GM19467 (cell line): Measurements from ENCODE around the gene RAB3A.
"Not testable (repeated sequence)": the region's sequence is repeated elsewhere in the genome, so short reads cannot be mapped to it uniquely, and the experiment has no call there.

Experiments
- ATAC-seq: cut with Tn5 transposase; IDR thresholded peaks from one replicate; pipeline ENCODE4 v1.9.1; 2021; ENCODE audit warnings: mild to moderate bottlenecking, moderate library complexity; ENCODE audit not compliant: unreplicated experiment

Gene RAB3A

GRCh38 chr19:18224525-18225354, 20.9 kb upstream of the RAB3A start:
- ATAC-seq, result peak; percentile 89

GRCh38 chr19:18223860-18224524, 20.1 kb upstream of the RAB3A start:
- ATAC-seq, result peak; percentile 20

DNA sequence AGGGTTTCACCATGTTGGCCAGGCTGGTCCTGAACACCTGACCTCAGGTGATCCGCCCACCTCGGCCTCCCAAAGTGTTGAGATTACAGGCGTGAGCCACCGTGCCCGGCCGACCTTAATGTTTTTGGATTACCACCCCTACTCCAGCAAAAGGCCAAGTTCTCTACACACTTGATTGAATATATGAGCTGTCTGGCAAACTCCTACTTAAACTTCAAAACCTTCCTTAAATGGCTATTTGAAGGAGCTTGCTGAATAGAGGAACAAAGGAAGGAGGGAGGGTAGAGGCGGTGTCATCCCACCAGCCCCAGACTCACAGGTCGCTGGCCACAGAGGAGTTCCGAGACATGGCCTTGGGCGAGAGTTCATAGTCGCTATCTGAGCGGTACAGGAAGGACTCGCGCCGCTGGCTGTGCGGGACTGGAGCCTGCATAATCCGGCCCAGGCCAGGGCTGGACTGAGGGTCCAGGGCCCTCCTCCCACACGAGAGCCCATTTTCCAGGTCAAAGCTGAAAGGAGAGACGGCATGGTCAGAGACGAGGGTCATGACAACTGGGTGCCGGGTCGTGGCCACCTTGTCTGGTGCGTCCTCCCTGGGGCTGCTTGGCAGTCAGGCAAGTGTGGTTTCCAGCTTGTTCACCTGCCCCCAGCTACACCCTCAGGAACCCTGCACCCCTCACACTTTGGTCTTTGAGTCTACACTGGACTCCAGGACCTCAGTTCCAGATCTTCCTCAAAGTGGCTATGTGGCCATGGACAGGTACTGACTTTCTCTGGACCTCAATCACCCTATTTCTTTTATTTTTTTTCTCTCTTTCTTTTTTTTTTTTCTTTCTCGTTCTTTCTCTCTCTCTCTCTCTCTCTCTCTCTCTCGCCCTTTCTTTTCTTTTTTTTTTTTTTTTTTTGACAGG, 18.2 kb upstream of the RAB3A start:
- no peak for ATAC-seq

- ATAC-seq, result no peak
Observed at GRCh38 chr19:18220632-18221275, 16.9 kb upstream of the RAB3A start.

- no peak for ATAC-seq
Observed at GRCh38 chr19:18219911-18220631, 16.2 kb upstream of the RAB3A start.

- no peak for ATAC-seq
Observed at GRCh38 chr19:18218600-18218999, 14.8 kb upstream of the RAB3A start.

DNA sequence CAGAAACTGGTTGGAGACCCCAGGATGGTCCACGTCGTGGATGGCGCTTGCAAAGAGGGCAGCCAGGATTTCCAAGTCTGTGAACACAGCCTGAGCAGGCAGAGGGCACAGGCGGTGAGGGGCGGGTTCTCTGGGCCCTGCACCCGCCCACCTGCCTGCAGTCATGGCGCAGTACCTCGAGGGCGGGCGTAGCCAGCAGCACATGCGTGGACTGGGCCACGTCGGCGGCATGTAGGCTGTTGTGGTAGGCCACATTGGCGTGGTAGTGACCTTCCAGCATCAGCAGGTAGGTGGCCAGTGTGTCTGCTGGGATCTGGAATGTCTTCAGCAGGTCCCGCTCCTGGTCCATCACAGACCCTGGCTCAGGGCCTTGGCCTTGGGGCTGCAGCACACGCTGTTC, 14.3 kb upstream of the RAB3A start:
- no peak for ATAC-seq

DNA sequence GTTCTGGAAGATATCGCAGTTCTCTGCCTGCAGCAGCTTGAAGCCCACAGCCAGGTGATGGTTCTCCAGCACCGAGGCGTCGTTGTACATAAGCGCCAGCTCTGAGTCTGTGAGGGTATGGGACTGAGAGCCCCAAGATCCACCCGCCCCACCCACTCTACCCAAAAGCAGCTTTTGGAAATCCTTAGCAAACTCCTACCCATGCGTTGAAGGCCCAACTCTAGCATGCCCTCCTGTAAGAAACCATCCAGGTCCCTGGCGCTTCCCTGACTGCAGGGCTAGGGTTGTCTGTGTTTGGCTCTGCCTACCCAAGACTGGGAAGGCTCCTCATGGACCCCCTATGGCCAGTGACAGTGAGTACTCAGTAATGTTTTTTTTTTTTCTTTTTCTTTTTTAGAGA, 12.9 kb upstream of the RAB3A start:
- ATAC-seq, result no peak

GRCh38 chr19:18214779-18215433, 11.1 kb upstream of the RAB3A start:
- ATAC-seq, result no peak

DNA sequence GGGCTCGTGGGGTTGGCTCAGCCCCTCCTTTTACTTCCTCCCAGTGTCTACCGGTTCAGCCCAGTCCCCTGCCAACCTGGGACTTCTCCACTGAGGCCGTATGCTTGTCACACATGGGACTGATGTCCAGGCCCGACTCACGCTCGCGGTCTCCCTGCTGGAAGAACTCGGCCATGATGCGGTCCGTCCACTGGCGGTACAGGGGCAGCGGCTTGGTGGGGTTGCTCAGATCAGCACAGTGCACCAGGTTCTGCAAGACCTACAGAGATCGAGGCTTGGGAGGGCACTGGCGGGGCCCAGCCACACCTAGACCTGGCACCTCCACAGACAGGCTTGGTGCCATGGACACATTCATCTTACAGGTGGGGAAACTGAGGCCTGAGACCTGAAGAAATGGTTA, 7.8 kb upstream of the RAB3A start:
- no peak for ATAC-seq

DNA sequence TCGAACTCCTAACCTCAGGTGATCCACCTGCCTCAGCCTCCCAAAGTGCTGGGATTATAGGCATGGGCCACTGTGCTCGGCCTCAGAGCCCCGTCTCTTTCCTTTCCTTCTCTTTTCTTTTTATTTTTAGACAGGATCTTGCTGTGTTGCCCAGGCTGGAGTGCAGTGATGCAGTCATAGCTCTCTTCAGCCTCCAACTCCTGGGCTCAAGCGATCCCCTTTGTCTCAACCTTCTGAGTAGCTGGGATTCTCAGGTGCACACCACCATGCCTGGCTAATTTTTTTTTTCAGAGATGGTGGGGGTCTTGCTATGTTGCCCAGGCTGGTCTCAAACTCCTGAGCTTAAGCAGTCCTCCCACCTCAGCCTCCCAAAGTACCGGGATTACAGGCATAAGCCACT, 6.1 kb upstream of the RAB3A start:
- ATAC-seq, result not testable (repeated sequence)

- no peak for ATAC-seq
Observed at GRCh38 chr19:18208098-18208951, 4.5 kb upstream of the RAB3A start.

DNA sequence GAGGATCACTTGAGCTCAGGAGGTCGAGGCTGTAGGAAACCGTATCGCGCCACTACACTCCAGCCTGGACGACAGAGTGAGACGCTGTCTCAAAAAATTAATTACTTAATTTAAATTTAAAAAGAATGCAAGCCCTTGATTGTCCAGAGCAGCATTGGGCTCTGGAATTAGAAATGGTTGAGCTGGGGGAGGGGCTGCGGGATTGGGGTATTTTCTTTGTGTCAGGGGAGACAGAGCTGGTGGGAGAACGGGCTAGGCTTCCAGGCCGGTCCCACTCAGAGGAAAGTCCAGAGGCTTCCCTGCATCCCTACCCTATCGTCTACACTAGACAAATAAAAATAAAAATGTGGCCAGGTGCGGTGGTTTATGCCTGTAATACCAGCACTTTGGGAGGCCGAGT, 2.2 kb upstream of the RAB3A start:
- ATAC-seq, result no peak

DNA sequence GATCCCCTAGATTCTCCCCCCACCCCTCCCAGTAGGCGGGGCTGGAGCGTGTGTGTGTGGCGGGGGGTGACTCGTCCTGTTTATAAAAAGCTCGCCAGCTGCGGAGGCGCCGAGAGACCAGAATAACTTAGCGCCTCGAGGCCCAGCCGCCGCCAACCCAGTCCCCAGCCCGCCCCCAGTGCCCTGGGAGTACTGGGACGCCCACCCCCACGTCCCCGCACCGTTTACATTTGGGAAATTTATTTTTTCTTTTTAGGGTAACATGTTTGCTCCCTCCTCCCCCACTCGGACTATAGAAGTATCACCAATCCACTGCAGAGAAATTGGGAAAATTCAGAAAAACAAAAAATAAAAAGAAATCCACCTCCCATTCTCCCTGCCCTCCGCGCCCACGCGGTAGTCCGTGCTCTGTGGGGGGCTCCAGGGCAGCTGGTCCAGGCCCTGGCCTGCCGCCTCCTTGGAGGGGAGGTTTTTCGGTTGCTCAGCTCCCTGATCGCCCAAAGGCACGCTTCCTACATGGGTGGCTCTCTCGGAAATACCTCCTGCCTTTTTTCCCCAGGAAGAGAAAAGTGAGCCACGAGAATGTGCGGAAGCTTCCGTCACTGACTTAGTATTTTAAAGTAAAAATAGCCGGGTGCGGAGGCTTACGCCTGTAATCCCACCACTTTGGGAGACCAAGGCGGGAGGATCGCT, 1.5 kb upstream of the RAB3A start:
- no peak for ATAC-seq

GRCh38 chr19:18204394-18205199, 755 bp upstream of the RAB3A start:
- peak; percentile 5 for ATAC-seq

DNA sequence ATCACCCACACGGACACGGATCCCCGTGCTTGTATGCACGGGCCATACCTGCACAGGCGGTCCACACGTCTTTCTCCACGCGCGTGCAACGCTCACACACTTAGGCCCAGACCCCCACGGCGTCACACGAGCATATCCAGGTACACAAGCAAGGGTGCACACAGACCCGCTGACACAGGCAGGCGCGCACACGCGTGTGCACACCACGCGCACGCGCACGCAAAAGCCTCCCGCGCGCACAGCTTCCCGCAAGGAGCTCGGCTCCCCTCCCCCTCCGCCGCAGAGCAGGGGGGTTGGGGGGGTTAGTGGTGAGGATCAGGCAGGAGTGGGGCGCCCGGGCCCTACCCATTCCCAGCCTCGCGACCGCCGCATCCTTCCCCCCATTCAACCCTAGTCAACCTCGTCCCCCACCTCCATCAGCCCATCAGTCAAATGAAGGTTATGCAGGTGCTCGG, 407 bp downstream of the RAB3A start:
- peak; percentile 20 for ATAC-seq

DNA sequence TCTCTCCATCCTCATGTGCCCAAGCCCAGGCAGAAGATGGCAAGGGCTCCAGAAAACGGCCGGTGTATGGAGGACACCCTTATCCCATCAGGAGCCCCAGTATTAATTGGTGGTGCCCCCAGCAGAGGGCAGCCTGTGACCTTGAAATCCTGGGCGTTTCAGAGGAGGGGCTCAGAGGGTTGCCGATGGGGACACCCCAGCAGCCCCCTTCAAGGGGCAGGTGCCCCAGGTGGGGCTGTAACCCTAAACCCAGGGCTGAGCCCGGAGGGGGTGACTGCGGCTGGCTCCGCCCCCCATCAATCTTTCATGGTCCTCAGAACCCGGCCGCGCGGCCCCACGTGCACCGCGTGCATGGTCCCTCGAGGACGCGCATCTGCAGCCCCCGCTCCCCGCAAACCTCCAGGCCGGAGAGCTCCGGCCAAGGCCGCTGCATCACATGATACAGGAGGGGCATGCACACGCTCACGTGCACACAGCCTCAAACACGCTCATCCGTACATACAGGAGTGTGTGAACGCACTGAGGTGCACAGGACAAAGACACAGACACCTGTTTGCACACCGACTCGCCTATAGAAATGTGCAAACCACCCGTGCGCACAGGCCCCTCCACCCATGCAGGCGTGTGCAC, 949 bp downstream of the RAB3A start:
- ATAC-seq, result no peak
